ENCODE data around the gene F13A1. TPM values are rescaled to one million over a fixed set of nuclear protein-coding genes. Genes with fewer than 3 reads are reported as not detected.

Gene F13A1
- polyA plus RNA-seq, 1 of the 3 experiments (the other 2 are of a cell fraction), result not detected

- WGBS (ENCODE audit: low lambda C conversion rate), result 13% methylated on average over 6 of the region's 6 CpGs
- H3K4me3 ChIP-seq (ENCODE audit: low read depth in 2 of 2, low read length in 1 of 2), result no peak overlapping the region
- H3K9me2 ChIP-seq, result no peaks in the 10 kb centered on the region
- H3K27me3 ChIP-seq (ENCODE audit: insufficient read depth), result 0 out of 2 replicates have a peak, but pooled peaks cover 9% of the 10 kb centered on the region
- H4K20me1 ChIP-seq (ENCODE audit: insufficient read depth), result no peaks in the 10 kb centered on the region
- H2AFZ ChIP-seq (ENCODE audit: low read depth), result no peak overlapping the region
- no peak overlapping the region for H3K4me2 ChIP-seq
- H3K4me1 ChIP-seq (ENCODE audit: control insufficient read depth in 1 of 2, insufficient read depth in 2 of 2, low read depth in 1 of 2, low read length in 1 of 2), result no peaks in the 10 kb centered on the region
- no peaks in the 10 kb centered on the region for H3K36me3 ChIP-seq (replicated peaks in 1 of 2; ENCODE audit: control insufficient read depth in 1 of 2, insufficient read depth in 2 of 2, low read length in 1 of 2)
- H3K9ac ChIP-seq, result no peak overlapping the region
- ChIA-PET POLR2A (no interaction called here), CTCF (interaction anchor here (0.6 kb wide), 1 partner anchor 251 kb away, joined by 3 read pairs; no protein-coding TSS in a partner anchor)
- DNase-seq, result no peak
- no peak overlapping the region for H3K27ac ChIP-seq (ENCODE audit: low read depth in 2 of 2, low read length in 1 of 2)
- H3K79me2 ChIP-seq (ENCODE audit: insufficient read depth), result no peaks in the 10 kb centered on the region
- TF ChIP-seq, protein P1, sequence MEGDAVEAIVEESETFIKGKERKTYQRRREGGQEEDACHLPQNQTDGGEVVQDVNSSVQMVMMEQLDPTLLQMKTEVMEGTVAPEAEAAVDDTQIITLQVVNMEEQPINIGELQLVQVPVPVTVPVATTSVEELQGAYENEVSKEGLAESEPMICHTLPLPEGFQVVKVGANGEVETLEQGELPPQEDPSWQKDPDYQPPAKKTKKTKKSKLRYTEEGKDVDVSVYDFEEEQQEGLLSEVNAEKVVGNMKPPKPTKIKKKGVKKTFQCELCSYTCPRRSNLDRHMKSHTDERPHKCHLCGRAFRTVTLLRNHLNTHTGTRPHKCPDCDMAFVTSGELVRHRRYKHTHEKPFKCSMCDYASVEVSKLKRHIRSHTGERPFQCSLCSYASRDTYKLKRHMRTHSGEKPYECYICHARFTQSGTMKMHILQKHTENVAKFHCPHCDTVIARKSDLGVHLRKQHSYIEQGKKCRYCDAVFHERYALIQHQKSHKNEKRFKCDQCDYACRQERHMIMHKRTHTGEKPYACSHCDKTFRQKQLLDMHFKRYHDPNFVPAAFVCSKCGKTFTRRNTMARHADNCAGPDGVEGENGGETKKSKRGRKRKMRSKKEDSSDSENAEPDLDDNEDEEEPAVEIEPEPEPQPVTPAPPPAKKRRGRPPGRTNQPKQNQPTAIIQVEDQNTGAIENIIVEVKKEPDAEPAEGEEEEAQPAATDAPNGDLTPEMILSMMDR (IDR thresholded peaks at IDR 0.05), result no peak
- TF ChIP-seq SIN3A (IDR thresholded peaks at IDR 0.05; ENCODE audit: borderline replicate concordance, low read depth, low read length) (no peak), RCOR1 (IDR thresholded peaks at IDR 0.05; ENCODE audit: low read length) (no peak), GATA2 (CRISPR knock-in tag; IDR thresholded peaks at IDR 0.05) (no peak), REST (IDR thresholded peaks at IDR 0.05; ENCODE audit: low read depth, low read length) (no peak), RAD21 (IDR thresholded peaks at IDR 0.05; ENCODE audit: low read length) (no peak), NRF1 (IDR thresholded peaks at IDR 0.05; ENCODE audit: low read depth, low read length) (no peak), POLR2AphosphoS5 (IDR thresholded peaks at IDR 0.05; ENCODE audit: low read depth, low read length) (no peak), CHD2 (IDR thresholded peaks at IDR 0.05; ENCODE audit: low read length, partially characterized antibody) (no peak), FOXM1 (IDR thresholded peaks at IDR 0.05; ENCODE audit: low read depth) (no peak), ZBTB33 (IDR thresholded peaks at IDR 0.05; ENCODE audit: borderline replicate concordance, low read depth) (no peak), EZH2phosphoT487 (IDR thresholded peaks at IDR 0.05; ENCODE audit: borderline replicate concordance, low read depth) (no peak), RXRA (IDR thresholded peaks at IDR 0.05; ENCODE audit: borderline replicate concordance, low read depth) (no peak), MAX (IDR thresholded peaks at IDR 0.05; ENCODE audit: low read depth) (no peak), RFX5 (IDR thresholded peaks at IDR 0.05; ENCODE audit: low read length) (no peak), FOSL2 (IDR thresholded peaks at IDR 0.05; ENCODE audit: borderline replicate concordance, low read depth) (no peak), GABPA (IDR thresholded peaks at IDR 0.05; ENCODE audit: low read depth) (no peak)
- TF ChIP-seq, protein P2, sequence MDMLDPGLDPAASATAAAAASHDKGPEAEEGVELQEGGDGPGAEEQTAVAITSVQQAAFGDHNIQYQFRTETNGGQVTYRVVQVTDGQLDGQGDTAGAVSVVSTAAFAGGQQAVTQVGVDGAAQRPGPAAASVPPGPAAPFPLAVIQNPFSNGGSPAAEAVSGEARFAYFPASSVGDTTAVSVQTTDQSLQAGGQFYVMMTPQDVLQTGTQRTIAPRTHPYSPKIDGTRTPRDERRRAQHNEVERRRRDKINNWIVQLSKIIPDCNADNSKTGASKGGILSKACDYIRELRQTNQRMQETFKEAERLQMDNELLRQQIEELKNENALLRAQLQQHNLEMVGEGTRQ (IDR thresholded peaks at IDR 0.05; ENCODE audit: borderline replicate concordance, low read depth, low read length), result no peak
- H3F3A ChIP-seq (replicated peaks; ENCODE audit: insufficient read depth), result no peaks in the 10 kb centered on the region
- no peaks in the 10 kb centered on the region for H3K9me3 ChIP-seq
These were observed 32.3 kb upstream of the F13A1 start for GRCh38 chr6:6352772-6353171.

Data from SK-N-SH (cell line).